NCI-H2171 (cell line): ENCODE measurements around the gene IKZF3.
A peak's percentile ranks its signal among the peaks of the same experiment; 100 is the strongest.
"Not testable (repeated sequence)": the region's sequence is repeated elsewhere in the genome, so short reads cannot be mapped to it uniquely, and the experiment has no call there.

Source experiments
- DNase-seq: peaks from one replicate; lab custom pipeline; 2025; lab: John Stamatoyannopoulos, UW

The IKZF3 gene

DNA sequence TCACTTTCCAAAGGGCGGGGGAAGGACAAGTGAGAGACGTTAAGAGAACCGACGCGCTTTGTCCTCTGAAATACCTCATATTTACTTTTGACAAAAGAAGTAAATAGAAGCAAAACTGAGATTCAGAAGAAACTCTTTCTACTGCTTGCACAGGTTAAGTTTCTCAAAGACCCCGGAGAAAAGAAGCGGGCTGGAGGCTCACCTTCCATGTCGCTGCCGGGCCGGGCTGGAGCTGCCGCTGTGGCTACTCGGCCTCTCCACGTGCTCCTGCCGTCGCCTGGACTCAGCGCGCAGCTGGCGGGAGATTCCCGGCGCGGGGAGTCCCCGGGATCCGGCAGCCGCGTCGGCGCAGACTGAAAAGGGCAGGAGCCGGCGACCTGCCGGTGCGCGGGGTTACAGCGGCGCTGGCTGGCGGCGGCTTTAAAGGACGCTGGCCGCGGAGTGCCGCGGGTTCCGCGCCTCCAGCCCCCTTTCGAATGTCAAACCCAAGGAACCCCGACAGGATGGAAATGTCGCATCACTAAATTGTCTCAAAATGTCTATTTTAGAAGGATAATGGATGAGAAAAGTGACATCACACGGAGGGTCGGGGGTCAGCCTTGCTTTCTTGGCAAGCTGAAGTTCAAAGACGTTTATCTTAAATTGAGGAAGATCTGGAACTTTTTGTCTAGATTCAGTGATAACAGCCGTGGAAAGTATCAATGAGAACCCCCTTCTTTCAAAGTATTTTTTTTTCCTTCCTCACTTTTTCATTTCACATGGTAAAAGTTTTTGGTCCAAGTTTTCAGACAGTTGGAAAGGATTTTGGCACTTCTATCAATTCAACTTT, at the start of gene IKZF3:
IKZF3 (minus strand) TSS at position 395 of the 829 bp plus-strand sequence; CDS start at position 209, 186 bp downstream.
- peak; percentile 60 for DNase-seq

DNA sequence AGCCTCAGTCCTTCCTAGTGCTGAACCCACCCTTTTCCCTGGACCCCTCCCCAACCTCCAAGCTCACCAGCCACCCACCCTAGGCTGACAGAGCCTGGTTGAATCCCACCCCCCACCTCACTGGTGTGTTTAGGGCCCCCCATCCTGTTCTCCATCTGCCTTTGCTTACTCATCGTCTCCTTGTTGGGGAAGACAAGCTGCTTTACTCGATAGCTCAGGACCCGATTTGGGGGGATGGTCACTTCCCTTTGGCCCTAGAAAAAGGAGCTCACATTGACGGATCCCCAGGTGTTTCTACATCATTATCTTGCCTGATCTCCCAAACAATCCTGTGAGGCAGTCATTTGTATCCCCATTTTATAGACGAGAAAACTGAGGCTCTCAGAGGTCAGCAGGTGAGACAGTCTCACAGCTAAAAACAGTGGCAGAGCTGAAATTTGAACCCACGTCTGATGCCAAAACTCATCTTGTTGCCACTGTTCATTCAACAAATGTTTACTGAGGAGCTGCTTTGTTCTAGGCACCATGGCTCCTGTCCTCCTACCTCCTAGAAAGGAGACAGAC, 44.8 kb upstream of the IKZF3 start:
- DNase-seq: no peak

DNA sequence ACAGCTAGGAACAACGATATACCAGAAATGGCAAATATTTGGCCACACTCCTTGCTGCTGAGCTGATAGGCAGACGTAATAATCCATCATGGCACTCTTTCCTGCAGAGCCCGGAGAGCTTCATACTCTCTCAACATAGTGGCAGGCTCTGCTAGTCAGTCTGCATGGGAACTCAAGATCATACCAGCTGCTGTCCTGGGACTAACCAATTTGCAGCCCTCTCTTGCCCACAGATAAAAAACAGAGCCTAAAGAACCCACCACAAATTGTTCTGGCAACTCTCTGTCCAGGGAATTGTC, 40.8 kb upstream of the IKZF3 start:
- no peak for DNase-seq

DNA sequence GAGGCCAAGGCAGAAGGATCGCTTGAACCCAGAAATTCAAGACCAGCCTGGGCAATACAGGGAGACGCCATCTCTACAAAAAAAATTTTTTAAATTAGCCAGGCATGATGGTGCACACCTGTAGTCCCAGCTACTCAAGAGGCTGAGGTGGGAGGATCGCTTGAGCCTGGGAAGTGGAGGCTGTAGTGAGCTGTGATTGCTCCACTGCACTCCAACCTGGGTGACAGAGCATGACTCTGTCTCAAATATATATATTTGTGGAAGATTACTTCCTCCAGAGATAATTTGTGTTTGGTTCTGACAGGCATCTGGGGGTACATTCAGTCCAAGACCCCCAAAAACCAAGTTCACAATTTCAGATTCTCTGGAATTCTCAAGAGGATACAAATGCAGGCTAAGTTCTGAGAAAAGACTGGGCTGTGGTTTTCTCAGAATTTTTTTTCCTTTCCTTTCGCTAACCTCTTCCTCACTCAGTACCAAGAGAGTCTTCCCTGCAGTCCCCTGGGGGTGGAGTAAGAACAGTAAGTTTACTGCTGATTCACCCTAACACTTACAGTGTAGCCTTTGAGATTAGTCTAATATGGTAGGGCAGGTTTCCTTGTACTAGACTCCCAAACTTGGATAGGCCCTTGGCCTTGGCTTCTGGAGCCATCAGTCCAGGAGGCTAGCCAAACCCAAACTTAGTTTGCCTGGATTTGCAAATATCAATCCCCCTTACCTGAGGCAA, 39.2 kb upstream of the IKZF3 start:
- DNase-seq: no peak

DNA sequence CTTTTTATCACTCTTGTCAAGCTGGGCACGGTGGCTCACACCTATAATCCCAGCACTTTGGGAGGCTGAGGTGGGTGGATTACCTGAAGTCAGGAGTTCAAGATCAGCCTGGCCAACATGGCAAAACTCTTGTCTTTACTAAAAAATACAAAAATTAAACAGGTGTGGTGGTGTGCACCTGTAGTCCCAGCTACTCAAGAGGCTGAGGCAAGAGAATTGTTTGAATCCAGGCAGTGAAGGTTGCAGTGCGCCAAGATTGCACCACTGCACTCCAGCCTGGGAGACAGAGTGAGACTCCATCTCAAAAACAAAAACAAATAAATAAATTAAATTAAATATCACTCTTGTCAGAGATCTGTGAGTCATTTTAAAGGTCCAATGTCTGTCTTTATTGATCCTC, 37.9 kb upstream of the IKZF3 start:
- not testable (repeated sequence) for DNase-seq

DNA sequence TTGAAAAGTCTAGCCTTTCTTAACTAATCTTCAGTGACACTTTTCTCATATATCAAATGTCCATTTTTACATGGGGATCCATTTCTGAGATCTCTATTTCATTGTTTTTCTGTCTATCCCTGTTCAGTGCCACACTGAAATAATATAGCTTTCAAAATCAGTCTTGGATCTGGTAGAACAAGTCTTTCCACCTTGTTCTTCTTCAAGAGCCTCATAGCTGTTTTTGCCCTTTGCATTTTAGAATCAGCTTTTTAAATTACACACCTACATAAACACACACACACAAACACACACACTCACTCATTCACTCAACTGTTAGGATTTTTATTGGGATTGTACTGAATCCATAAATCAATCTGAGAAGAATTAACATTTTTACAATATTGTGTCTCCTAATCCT, 35.1 kb upstream of the IKZF3 start:
- no peak for DNase-seq

DNA sequence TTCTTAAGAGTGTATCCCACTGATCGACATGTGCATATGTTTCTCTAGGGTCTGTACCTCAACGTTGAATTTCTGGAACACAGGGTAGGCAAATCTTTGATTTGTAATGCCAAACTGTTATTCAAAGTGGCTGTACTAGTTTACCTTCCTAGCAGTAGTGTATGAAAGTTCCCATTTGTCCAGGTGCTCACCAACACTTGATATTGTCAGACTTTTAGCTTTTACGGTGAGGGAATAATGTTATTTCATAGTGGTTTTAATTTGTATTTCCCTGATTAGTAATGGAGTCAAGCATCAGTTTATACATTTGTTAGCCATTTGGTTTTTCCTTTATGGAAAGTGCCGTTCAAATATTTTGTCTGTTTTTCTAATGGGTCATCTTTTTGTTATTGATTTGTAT, 34.0 kb upstream of the IKZF3 start:
- no peak for DNase-seq

DNA sequence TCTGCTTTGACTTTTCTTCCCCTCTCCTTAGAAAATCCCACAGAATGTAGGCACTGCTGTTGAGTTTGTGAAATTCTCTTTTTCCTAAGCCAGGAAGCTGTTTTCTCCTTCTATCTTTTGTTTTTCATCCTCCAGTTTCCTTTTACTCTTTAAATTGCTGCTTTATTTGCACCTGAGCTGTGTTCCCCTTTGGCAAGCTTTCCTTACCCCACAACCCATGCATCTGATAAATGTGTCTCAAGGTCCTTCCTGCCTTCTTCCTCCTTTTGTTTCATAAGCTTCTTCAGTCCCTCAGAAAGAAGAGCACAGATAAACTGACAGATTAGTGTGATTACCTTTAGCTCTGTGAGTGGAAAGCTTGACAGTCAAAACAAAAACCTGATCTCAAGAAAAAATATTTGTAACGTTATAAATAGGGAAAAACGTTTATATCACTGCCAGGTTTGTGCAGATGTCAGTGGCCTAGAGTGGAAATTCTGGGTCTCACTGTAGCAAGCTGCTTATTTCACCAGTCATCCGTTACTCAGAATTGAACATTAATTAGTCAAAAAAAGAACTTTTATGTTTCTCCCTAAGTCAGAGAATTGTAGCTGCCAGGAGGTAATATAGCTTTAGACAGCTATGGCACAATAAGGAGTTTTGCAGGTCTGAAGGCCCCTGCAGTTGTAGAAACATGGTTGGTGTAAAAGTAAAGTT, 30.7 kb upstream of the IKZF3 start:
- DNase-seq: no peak

DNA sequence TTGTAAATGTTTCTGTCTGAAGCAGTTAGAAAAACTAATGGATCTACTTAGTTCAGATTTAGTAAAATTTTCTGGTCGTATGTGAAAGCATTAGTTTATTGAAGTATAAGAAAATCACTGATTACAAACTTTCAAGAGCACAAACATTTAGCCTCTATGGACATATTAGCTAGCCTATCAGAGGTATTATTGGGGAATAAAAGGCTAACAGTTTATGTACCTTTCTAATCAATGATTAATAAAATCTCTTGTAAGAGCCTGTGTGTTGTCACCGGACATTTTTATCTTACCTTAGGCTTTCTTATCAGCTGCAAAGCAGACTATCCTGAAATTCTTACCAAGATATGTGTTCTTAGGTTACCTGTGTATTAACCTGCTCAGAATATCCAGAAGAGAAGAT, 25.1 kb upstream of the IKZF3 start:
- no peak for DNase-seq

DNA sequence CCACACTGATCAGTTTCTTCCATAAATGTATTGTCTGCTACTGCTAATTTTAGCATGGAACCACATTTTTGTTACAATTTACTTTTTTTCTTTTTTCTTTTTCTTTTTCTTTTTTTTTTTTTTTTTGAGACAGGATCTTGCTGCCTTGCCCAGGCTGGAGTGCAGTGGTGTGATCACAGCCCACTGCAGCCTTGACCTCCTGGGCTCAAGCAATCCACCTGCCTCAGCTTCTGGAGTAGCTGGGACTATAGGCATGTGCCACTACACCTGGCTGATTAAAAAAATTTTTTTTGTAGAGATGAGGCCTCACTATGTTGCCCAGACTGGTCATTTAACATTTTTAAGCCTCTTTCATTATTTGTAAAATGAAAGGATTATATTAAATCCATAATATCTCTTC, 23.0 kb upstream of the IKZF3 start:
- no peak for DNase-seq

DNA sequence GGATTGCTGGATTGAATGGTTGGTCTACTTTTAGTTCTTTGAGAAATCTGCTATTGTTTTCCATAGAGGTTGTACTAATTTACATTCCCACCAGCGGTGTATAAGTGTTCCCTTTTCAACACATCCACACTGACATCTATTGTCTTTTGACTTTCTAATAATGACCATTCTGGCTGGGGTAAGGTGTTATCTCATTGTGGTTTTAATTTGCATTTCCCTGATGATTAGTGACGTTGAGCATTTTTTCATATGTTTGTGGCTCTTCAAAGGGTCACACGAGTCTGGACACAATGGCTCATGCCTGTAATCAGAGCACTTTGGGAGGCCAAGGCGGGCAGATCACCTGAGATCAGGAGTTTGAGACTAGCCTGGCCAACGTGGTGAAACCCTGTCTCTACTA, 22.0 kb upstream of the IKZF3 start:
- not testable (repeated sequence) for DNase-seq

DNA sequence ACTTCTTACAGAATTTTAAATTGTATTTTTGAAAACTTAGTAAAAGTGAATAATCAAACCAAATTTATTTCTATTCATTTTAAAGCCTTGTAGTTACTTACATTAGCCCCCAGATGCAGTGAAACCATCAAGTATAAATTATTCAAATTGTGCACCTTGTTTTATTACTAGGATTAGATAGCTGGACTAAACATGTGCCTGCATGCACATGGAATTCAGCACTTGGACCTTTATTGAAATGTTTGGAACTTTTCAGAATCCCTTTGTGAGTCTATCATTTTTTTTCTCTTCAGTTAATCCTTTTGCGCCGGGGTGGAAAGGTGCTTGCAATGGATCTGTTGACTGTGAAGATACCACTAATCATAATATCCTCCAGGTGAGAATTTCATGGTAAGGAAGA, 8.6 kb upstream of the IKZF3 start:
- DNase-seq: no peak

DNA sequence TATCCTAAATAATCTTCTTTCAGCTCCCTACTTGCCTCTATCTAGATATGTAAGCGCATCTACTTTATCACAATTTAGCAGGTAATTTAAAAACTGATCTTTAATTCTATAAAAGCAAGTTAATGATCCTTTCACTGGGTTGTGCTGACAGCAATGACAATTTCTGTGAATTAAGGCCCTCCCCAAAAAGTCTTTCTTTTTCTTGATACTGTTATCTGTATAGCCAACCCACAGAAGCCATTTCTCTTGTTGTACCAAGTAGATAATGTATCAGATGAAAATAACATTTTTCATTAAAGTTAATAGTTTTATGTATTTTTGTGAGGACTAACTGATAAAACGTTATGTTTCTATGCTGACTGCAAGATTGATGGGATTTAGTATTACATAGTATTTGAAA, 7.7 kb upstream of the IKZF3 start:
- no peak for DNase-seq

DNA sequence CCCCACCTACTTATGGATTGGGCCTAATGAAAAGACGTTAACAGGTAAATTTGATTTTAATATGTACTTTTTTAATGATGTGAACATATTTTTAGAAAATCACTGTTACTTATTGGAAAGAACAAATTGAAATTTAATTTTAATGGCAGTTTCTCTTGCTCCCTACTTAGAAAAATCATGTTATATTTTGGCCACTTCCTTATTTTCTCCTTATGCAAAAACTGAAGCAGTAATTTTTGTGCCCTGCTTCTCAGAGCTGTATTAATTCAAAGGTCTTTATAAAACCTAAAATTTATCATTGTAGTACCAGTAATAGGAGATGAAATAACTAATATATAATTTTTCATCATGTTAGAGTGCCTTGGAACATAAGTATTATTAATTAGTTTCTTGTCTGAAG, 6.7 kb upstream of the IKZF3 start:
- DNase-seq: no peak

DNA sequence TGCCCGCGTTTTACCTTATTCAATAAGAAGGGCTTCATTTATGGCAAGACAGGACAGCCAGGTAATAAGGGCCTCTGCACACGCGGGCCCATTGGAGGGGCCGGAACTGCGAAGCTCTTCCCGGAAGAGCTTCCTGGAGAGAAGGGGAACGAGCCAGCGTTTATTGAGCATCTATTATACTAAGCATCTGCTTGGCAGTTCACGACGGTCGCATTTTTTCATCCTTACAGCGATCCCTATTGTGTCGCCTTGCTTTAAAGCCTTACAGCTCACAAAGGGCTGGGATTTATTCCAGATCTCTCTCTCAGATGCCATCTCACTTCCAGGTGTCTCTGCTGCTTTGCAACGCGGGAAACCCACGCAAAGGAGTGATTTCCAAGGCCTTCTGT, 4.4 kb upstream of the IKZF3 start:
- no peak for DNase-seq

DNA sequence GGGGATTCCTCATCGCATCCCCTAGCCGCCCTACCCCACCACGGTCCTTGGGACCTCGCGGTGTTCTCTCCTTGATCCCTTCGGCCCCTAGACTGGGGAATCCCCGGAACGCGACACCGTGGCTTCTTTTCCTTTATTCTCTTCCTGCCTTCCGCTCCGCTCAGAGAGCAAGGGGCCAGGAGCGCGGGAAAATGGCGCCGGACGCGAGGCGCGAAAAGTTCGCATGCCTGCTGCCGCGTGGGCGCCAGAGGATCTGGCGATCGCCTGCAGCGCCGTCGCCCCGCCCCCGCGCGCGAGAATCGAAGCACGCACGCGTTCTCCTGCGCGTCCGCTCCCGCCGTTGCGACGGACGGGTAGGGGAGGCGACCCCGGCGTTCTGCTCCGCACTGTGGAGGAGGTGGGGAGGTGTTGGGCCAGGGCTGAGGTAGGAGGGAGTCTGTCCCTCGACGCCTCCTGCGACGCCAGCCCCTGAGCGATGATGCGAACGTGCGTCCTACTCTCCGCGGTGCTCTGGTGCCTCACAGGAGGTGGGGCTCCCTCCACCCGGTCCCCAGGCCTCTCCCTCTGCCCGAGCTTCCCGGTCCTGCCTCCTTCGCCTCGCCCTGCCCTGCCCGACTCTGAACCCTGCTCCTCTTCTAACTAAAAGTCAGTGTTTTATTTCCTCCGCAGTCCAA, 3.9 kb upstream of the IKZF3 start, which contains the start of gene ZPBP2:
ZPBP2 (plus strand) TSS at position 323 of the 674 bp plus-strand sequence; CDS start at position 476, 153 bp downstream.
- DNase-seq: no peak

DNA sequence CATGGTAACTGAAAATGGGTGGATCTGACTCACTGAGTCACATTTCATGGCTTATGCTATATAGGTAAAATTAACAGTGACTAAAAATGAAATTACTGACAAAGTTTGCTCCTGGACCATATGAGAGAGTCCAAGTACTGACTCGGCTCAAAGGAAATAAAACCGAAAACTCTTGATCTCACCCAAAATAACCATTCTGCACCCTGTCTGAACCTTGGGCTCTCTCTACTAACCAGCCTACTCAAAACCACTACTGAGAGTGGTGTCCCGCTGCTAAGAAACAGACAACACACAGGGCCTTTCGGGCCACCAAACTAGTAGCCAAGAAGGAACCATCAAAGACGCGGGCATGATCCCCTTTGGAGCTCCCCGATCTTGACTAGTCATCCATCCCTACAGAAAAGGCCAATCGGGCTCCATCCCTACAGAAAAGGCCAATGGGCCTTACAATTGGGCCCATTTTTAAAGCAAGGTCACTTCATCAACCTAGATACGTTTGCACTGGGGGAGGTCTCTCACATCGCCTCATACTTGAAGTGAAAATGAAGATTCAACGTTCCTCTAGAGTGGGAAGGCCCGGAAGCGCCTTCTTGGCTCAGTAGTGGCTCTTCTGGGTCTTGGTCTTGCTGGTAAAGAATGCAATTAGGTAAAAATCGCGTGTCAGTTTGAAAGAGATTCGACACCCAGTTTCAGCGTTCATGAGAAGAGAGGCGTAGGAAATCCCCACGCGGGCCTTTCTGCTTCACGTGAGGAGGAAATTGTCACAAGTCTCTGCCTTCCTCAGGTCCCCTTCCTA, 3.2 kb upstream of the IKZF3 start:
- no peak for DNase-seq

DNA sequence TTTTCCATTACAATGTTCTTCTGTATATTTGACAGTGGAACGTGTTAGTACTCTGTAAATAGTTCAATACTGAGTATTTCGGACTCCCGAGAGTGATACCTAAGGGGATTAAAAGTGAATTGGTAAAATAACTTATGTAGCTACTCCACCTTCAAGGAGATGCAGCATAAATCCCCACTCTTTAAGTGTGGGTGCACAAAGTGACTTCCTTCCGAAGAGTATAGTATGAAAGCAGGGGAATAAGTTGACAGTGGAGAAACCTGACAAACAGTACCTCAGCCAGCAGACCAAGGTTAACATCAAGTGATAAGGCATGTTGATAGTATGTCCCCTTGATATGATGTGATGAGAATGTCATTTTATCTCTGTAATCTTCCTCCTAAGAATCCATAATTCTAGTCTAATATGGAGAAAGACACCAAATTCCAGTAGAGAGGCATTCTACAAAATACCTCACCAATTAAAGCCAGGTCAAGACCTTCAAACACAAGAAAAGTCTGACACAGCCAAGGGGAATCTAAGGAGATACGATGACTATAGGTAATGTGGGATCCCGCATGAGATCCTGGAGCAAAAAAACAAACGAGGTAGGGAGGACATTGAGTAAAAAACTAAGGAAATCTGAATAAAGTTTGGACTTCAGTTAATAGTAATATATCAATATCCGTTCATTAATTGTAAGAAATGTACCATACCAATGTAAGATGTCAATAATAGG, 2.1 kb upstream of the IKZF3 start:
- no peak for DNase-seq

DNA sequence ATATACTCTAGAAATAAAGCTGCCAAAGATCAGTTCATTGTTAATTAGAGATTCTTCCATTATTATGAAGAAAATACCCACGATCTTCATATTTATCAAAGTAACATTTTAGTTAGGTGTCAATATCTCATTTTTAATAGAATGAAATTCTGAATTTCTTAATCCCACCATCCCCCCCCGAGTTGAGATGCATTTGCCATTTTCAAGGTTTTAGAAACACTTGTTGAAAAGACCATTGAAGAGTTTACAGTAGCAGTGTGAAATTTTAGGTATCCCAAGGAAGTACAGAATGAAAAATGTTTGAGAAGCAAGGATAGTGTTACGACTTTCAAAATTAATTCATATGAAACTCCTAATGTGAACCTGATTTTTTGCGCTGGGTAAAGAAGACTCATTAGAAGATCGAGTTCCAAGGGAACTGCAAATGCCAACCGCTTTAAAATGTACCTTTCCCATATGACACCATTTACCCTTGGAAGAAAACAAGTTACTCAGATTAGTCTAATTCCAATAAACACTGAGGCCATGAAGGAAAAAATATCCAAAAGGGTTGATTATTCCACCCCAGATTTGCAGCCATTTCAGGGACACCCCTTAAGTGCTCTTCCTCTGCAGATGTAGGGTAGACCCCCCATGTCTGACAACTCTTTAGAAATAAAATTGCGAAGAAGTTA, 731 bp downstream of the IKZF3 start:
- DNase-seq: no peak

DNA sequence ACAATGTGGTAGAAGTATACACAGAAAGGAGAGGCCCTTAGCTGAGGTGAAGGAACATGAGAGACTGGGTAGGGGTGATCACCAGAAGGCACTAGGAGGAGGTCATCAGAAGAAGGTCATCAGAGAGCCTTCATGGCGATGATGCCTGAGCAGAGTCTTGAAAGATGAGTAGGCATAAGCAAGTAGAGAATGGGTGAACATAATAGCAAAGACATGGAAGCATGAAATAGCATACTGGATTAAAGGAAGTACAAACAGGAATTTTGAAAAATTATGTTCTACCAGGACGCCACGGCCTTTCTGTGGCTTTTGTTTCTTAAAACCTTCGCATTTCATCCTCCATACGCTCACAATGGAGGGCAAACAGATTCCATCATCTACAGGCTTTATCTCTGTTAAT, 2.9 kb downstream of the IKZF3 start:
- DNase-seq: no peak
